SU-DHL-6 (cell line): ENCODE data around the gene STK32C.

Experiments
- EZH2phosphoT487 ChIP-seq: fragments of 200-600 bp; sonication (generic), shearing (Covaris generic); conservative IDR thresholded peaks from 2 replicates; pipeline ENCODE4 v1.6.1; 2018; ENCODE audit warnings: mild to moderate bottlenecking, antibody characterized with exemption, low read length, moderate library complexity, mixed read lengths
- TF ChIP-seq, protein P1 (sequence below): fragments of 200-600 bp; sonication (generic); IDR thresholded peaks from one replicate; pipeline ENCODE4 v1.5.1; 2017; ENCODE audit warnings: antibody characterized with exemption, mild to moderate bottlenecking, low read length, moderate library complexity; ENCODE audit not compliant: insufficient read depth, poor library complexity, severe bottlenecking

DNA sequence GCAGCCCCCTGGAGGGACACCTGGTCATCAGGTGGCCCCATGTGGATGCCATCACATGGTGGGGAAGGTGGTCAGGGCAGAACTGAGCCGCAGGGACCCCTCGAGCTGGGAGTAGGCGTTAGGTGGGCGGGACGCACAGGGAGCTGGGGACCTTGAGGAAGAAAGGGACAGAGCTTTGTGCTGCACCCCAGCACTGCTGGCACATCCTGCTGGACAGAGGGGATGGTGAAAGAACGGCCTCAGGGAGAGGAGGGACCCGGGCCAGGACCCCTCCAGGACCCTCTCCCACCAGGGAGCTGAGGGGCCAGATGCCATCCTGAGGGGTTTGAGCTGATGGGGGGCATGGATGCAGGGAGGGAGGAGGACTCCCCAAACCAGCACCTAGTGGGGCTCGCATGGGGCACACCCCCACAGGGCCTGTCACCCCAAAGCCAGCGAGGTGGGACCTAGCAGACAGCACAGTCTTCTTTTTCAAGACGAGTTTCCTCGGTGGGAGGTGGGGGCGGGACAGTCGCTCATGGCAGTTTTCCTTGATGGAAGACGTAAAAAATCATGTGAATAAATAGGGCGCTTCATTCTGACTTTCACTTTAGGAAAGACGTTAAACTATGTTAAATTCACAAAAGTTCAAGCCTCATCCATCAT, 43.3 kb downstream of the STK32C start:
- TF ChIP-seq, protein P1, sequence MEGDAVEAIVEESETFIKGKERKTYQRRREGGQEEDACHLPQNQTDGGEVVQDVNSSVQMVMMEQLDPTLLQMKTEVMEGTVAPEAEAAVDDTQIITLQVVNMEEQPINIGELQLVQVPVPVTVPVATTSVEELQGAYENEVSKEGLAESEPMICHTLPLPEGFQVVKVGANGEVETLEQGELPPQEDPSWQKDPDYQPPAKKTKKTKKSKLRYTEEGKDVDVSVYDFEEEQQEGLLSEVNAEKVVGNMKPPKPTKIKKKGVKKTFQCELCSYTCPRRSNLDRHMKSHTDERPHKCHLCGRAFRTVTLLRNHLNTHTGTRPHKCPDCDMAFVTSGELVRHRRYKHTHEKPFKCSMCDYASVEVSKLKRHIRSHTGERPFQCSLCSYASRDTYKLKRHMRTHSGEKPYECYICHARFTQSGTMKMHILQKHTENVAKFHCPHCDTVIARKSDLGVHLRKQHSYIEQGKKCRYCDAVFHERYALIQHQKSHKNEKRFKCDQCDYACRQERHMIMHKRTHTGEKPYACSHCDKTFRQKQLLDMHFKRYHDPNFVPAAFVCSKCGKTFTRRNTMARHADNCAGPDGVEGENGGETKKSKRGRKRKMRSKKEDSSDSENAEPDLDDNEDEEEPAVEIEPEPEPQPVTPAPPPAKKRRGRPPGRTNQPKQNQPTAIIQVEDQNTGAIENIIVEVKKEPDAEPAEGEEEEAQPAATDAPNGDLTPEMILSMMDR, result no peak
- TF ChIP-seq EZH2phosphoT487, result no peak
